ENCODE data around the gene BANK1. TPM values are rescaled to one million over a fixed set of nuclear protein-coding genes. Genes with fewer than 3 reads are reported as not detected.

Gene BANK1
- total and polyA plus RNA-seq, 2 of the 4 experiments (the other 2 are of a cell fraction), result under 0.01 to 0.51 TPM

- Histone ChIP-seq H3K9me3 (ENCODE audit: control insufficient read depth, insufficient read depth, low read length) (no peaks in the 10 kb centered on the region), H3K18ac (ENCODE audit: low read depth, low read length) (no peak overlapping the region), H2BK20ac (ENCODE audit: low read depth, low read length) (no peak overlapping the region), H3K4ac (ENCODE audit: low read depth, low read length) (no peak overlapping the region), H3K9me1 (ENCODE audit: insufficient read depth, low read length) (no peaks in the 10 kb centered on the region), H2AK5ac (ENCODE audit: low read depth, low read length) (no peak overlapping the region), H3K79me1 (ENCODE audit: low read depth in 1 of 2, low read length in 2 of 2) (no peaks in the 10 kb centered on the region), H4K8ac (ENCODE audit: low read depth in 2 of 2, low read length in 2 of 2) (no peak overlapping the region), H3K27ac (ENCODE audit: insufficient read depth, low read length) (no peak overlapping the region), H3K4me3 (ENCODE audit: insufficient read depth, low read depth, low read length) (no peak overlapping the region), H3K27me3 (ENCODE audit: control insufficient read depth, insufficient read depth, low read length) (no peaks in the 10 kb centered on the region), H2BK15ac (ENCODE audit: low read depth, low read length) (no peak overlapping the region), H3K4me2 (ENCODE audit: low read depth, low read length) (no peak overlapping the region), H3K14ac (replicated peaks; ENCODE audit: low read depth, low read length) (no peak overlapping the region), H3K9ac (ENCODE audit: low read depth, low read length) (no peak overlapping the region), H4K5ac (ENCODE audit: low read depth, low read length) (no peak overlapping the region), H2BK5ac (ENCODE audit: low read depth, low read length, poor library complexity, severe bottlenecking) (no peak overlapping the region), H3K36me3 (ENCODE audit: control insufficient read depth, insufficient read depth, low read length) (no peaks in the 10 kb centered on the region), H3K4me1 (ENCODE audit: control insufficient read depth, insufficient read depth, low read length) (no peaks in the 10 kb centered on the region), H2AK9ac (replicated peaks; ENCODE audit: low read depth, low read length, poor library complexity) (no peak overlapping the region), H4K91ac (ENCODE audit: insufficient read depth, low read depth, low read length) (no peak overlapping the region), H4K20me1 (ENCODE audit: insufficient read depth, low read length) (no peaks in the 10 kb centered on the region), H2BK120ac (ENCODE audit: low read depth, low read length) (no peak overlapping the region), H3K56ac (ENCODE audit: extremely low read depth, insufficient read depth, low read length) (no peak overlapping the region), H3K23ac (ENCODE audit: low read depth, low read length) (no peak overlapping the region), H2AFZ (replicated peaks; ENCODE audit: low read length, poor library complexity) (no peak overlapping the region)
- TF ChIP-seq BHLHE40 (IDR thresholded peaks at IDR 0.05; ENCODE audit: low read depth, low read length), result no peak
- TF ChIP-seq MAZ (IDR thresholded peaks at IDR 0.05; ENCODE audit: borderline replicate concordance, low read depth, low read length), result no peak
- TF ChIP-seq USF2 (IDR thresholded peaks at IDR 0.05; ENCODE audit: low read depth, low read length), result no peak
- TF ChIP-seq FOS (IDR thresholded peaks at IDR 0.05; ENCODE audit: low read depth, low read length), result no peak
- TF ChIP-seq RCOR1 (IDR thresholded peaks at IDR 0.05; ENCODE audit: insufficient replicate concordance, low read length), result no peak
- TF ChIP-seq POLR2A (IDR thresholded peaks at IDR 0.05; ENCODE audit: low read depth, low read length), result no peak
- TF ChIP-seq, protein P1, sequence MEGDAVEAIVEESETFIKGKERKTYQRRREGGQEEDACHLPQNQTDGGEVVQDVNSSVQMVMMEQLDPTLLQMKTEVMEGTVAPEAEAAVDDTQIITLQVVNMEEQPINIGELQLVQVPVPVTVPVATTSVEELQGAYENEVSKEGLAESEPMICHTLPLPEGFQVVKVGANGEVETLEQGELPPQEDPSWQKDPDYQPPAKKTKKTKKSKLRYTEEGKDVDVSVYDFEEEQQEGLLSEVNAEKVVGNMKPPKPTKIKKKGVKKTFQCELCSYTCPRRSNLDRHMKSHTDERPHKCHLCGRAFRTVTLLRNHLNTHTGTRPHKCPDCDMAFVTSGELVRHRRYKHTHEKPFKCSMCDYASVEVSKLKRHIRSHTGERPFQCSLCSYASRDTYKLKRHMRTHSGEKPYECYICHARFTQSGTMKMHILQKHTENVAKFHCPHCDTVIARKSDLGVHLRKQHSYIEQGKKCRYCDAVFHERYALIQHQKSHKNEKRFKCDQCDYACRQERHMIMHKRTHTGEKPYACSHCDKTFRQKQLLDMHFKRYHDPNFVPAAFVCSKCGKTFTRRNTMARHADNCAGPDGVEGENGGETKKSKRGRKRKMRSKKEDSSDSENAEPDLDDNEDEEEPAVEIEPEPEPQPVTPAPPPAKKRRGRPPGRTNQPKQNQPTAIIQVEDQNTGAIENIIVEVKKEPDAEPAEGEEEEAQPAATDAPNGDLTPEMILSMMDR (conservative IDR thresholded peaks at IDR 0.05; ENCODE audit: low read depth, low read length), result no peak
- TF ChIP-seq CEBPB (IDR thresholded peaks at IDR 0.05; ENCODE audit: low read depth, low read length), result no peak
- no peak for TF ChIP-seq RFX5 (IDR thresholded peaks at IDR 0.05; ENCODE audit: low read depth, low read length)
- no peak for TF ChIP-seq CHD1 (IDR thresholded peaks at IDR 0.05; ENCODE audit: low read depth, low read length)
- intact Hi-C loops (cut with micrococcal nuclease), result no loop called here
- dilution Hi-C loops (cut with HindIII; ENCODE audit: low sequenced_read_pairs, unreplicated experiment), result no loop called here
- in situ Hi-C loops (cut with MboI; ENCODE audit: low sequenced_read_pairs), result no loop called here
- CTCF ChIA-PET, result no interaction called here
- BruUV-seq (replicated peaks), result no TSS peak
- ATAC-seq (ENCODE audit: low read depth) (no peak), DNase-seq (no peak)
- POLR2A ChIA-PET (ENCODE audit: unreplicated experiment), result no interaction called here
- no CpG with 5 or more reads among the region's 4 CpGs for WGBS, 2 experiments (ENCODE audit: extremely low coverage in 2 of 2, insufficient read length in 1 of 2)
Observed at GRCh38 chr4:101960431-101960830, 169.9 kb downstream of the BANK1 start.
